H9 (cell line): Measurements from ENCODE around the gene ERCC4. TPM values are rescaled to one million over a fixed set of nuclear protein-coding genes. Genes with fewer than 3 reads are reported as not detected.

Experiments
- DNase-seq: peaks from one replicate; pipeline ENCODE4 v3.0.0-alpha.2; 2017
- H2AFZ ChIP-seq: one replicate; pipeline ENCODE4 v1.6.1; 2013; ENCODE audit warnings: mild to moderate bottlenecking, low read length, control low read depth, moderate library complexity
- H2AK5ac ChIP-seq: 2 replicates; pipeline ENCODE4 v1.6.1; 2013; ENCODE audit warnings: low read length, control low read depth, mixed read lengths; ENCODE audit not compliant: insufficient read length
- H2BK120ac ChIP-seq: one replicate; pipeline ENCODE4 v1.6.1; 2013; ENCODE audit warnings: low read depth, mild to moderate bottlenecking, low read length, control low read depth, inconsistent platforms; ENCODE audit not compliant: poor library complexity, severe bottlenecking
- H2BK12ac ChIP-seq: 2 replicates; pipeline ENCODE4 v1.6.1; 2013; ENCODE audit warnings: low read length, control low read depth, mixed read lengths, low read depth; ENCODE audit not compliant: insufficient read length
- H2BK15ac ChIP-seq: 2 replicates; pipeline ENCODE4 v1.6.1; 2013; ENCODE audit warnings: low read depth, low read length, control low read depth
- H2BK20ac ChIP-seq: one replicate; pipeline ENCODE4 v1.6.1; 2013; ENCODE audit warnings: low read depth, mild to moderate bottlenecking, low read length, control low read depth, inconsistent platforms; ENCODE audit not compliant: poor library complexity, severe bottlenecking
- H2BK5ac ChIP-seq: 2 replicates; pipeline ENCODE4 v1.6.1; 2013; ENCODE audit warnings: low read length, control low read depth, mixed read lengths; ENCODE audit not compliant: insufficient read length
- H3K14ac ChIP-seq: 2 replicates; pipeline ENCODE4 v1.6.1; 2013; ENCODE audit warnings: low read length, control low read depth; ENCODE audit not compliant: insufficient read depth
- H3K18ac ChIP-seq: 2 replicates; pipeline ENCODE4 v1.6.1; 2013; ENCODE audit warnings: low read depth, mild to moderate bottlenecking, mixed read lengths, low read length, control low read depth; ENCODE audit not compliant: insufficient read length
- H3K23ac ChIP-seq: 2 replicates; pipeline ENCODE4 v1.6.1; 2013; ENCODE audit warnings: low read length, control low read depth, mixed read lengths, low read depth; ENCODE audit not compliant: insufficient read length
- H3K23me2 ChIP-seq: 2 replicates; pipeline ENCODE4 v1.6.1; 2013; ENCODE audit warnings: low read depth, mild to moderate bottlenecking, mixed read lengths, low read length, control low read depth; ENCODE audit not compliant: insufficient read length, poor library complexity, severe bottlenecking
- H3K27ac ChIP-seq: 2 replicates; pipeline ENCODE4 v1.5.1; 2013; ENCODE audit warnings: low read length, control low read depth, mixed read lengths, low read depth; ENCODE audit not compliant: insufficient read length
- H3K27me3 ChIP-seq: 2 replicates; pipeline ENCODE4 v1.6.1; 2013; ENCODE audit warnings: low read length, control low read depth, inconsistent platforms; ENCODE audit not compliant: insufficient read depth
- H3K4ac ChIP-seq: 2 replicates; pipeline ENCODE4 v1.6.1; 2013; ENCODE audit warnings: low read depth, mild to moderate bottlenecking, control low read depth, inconsistent platforms, low read length, moderate library complexity
- H3K4me1 ChIP-seq: 2 replicates; pipeline ENCODE4 v1.6.1; 2013; ENCODE audit warnings: low read length, control low read depth, inconsistent platforms; ENCODE audit not compliant: insufficient read depth
- H3K4me2 ChIP-seq: 2 replicates; pipeline ENCODE4 v1.6.1; 2013; ENCODE audit warnings: low read length, control low read depth, mixed read lengths; ENCODE audit not compliant: insufficient read length, insufficient read depth
- H3K56ac ChIP-seq: 2 replicates; pipeline ENCODE4 v1.6.1; 2013; ENCODE audit warnings: low read depth, mild to moderate bottlenecking, mixed read lengths, low read length, control low read depth; ENCODE audit not compliant: insufficient read length
- H3K79me1 ChIP-seq: 2 replicates; pipeline ENCODE4 v1.6.1; 2013; ENCODE audit warnings: low read depth, mild to moderate bottlenecking, moderate library complexity, low read length, control low read depth, inconsistent platforms; ENCODE audit not compliant: insufficient read depth, poor library complexity, severe bottlenecking
- H3K79me2 ChIP-seq: 2 replicates; pipeline ENCODE4 v1.6.1; 2013; ENCODE audit warnings: low read length, control low read depth, inconsistent platforms; ENCODE audit not compliant: insufficient read depth
- H3K9ac ChIP-seq: 2 replicates; pipeline ENCODE4 v1.6.1; 2013; ENCODE audit warnings: low read length, control low read depth, mixed read lengths; ENCODE audit not compliant: insufficient read length; ENCODE audit errors: extremely low read depth
- H3K9me3 ChIP-seq: one replicate; pipeline ENCODE4 v1.6.1; 2013; ENCODE audit warnings: low read depth, low read length, inconsistent platforms; ENCODE audit not compliant: control insufficient read depth
- H3T11ph ChIP-seq: one replicate; pipeline ENCODE4 v1.6.1; 2013; ENCODE audit warnings: mild to moderate bottlenecking, low read length, control low read depth, inconsistent platforms
- H4K20me1 ChIP-seq: one replicate; pipeline ENCODE4 v1.6.1; 2013; ENCODE audit not compliant: control insufficient read depth, insufficient read length, insufficient read depth
- H4K5ac ChIP-seq: 2 replicates; pipeline ENCODE4 v1.6.1; 2013; ENCODE audit warnings: low read depth, mild to moderate bottlenecking, mixed read lengths, low read length, control low read depth; ENCODE audit not compliant: insufficient read length
- H4K8ac ChIP-seq: replicated peaks from 2 replicates; pipeline ENCODE4 v1.6.1; 2013; ENCODE audit warnings: low read length, control low read depth, mixed read lengths, low read depth; ENCODE audit not compliant: insufficient read length
- H4K91ac ChIP-seq: 2 replicates; pipeline ENCODE4 v1.6.1; 2013; ENCODE audit warnings: low read depth, mild to moderate bottlenecking, moderate library complexity, mixed read lengths, low read length, control low read depth; ENCODE audit not compliant: insufficient read length
- H3K27ac Mint-ChIP-seq, 3 experiments: 2 replicates in 2 of 3; 3 replicates in 1 of 3; pipeline ENCODE4 v1.8.0; 2020 to 2021; ENCODE audit warnings: mixed read lengths in 3 of 3, mild to moderate bottlenecking in 1 of 3, moderate library complexity in 1 of 3
- H3K27me3 Mint-ChIP-seq: 2 replicates; pipeline ENCODE4 v1.8.0; 2021; ENCODE audit warnings: low read depth, mild to moderate bottlenecking, moderate library complexity, mixed read lengths
- H3K36me3 Mint-ChIP-seq, 3 experiments: 2 replicates in 2 of 3; 3 replicates in 1 of 3; pipeline ENCODE4 v1.8.0; 2020 to 2021; ENCODE audit warnings: low read depth in 3 of 3, mixed read lengths in 3 of 3; ENCODE audit not compliant: insufficient read depth in 1 of 3
- H3K4me1 Mint-ChIP-seq, 2 experiments: 2 replicates each; pipeline ENCODE4 v1.8.0; 2020; ENCODE audit warnings: mixed read lengths in 2 of 2
- H3K4me3 Mint-ChIP-seq, 2 experiments: 2 replicates in 1 of 2; 3 replicates in 1 of 2; pipeline ENCODE4 v1.8.0; 2020 to 2021; ENCODE audit warnings: mild to moderate bottlenecking in 2 of 2, mixed read lengths in 2 of 2, moderate library complexity in 1 of 2
- H3K9me3 Mint-ChIP-seq, 2 experiments: 2 replicates in 1 of 2; 3 replicates in 1 of 2; pipeline ENCODE4 v1.8.0; 2020; ENCODE audit warnings: mild to moderate bottlenecking in 2 of 2, mixed read lengths in 2 of 2, moderate library complexity in 1 of 2
- CTCF ChIP-seq: fragments of 200-600 bp; sonication (generic); conservative IDR thresholded peaks from 3 replicates; pipeline ENCODE4 v1.8.0; 2021; ENCODE audit warnings: antibody characterized with exemption, mild to moderate bottlenecking
- WGBS: extraction: QIAGEN DNeasy Blood & Tissue Kit; methylation state at CpG from one replicate; pipeline ENCODE4 v1.1.7; 2013; ENCODE audit warnings: missing lambda C conversion rate, low lambda C conversion rate, mixed read lengths; ENCODE audit not compliant: insufficient read length; ENCODE audit errors: extremely low coverage; 5-methylcytosine and 5-hydroxymethylcytosine counted together
- total RNA-seq: library from RNA; stranded (reverse); gene quantifications from 2 replicates; pipeline ENCODE4 v1.2.1, GENCODE V29; 2021

The ERCC4 gene
- total RNA-seq, 1 experiment from 2014 or later: 15.6 TPM

- no peak overlapping the region for H2AFZ ChIP-seq
- H3K79me1 ChIP-seq: no peaks in the 10 kb centered on the region
- H3K27ac Mint-ChIP-seq: no peak overlapping the region
- H3K18ac ChIP-seq: no peak overlapping the region
- no peak overlapping the region for H3K4ac ChIP-seq
- H3K4me1 Mint-ChIP-seq: no peaks in the 10 kb centered on the region
- no peaks in the 10 kb centered on the region for H3K23me2 ChIP-seq
- H2BK120ac ChIP-seq: no peak overlapping the region
- no CpG with 5 or more reads among the region's 3 CpGs for WGBS
- no peak overlapping the region for H3K14ac ChIP-seq
- no peak overlapping the region for H3K23ac ChIP-seq
- H2BK15ac ChIP-seq: no peak overlapping the region
- no peak overlapping the region for H2AK5ac ChIP-seq
- H3K79me2 ChIP-seq: no peaks in the 10 kb centered on the region
- no peak overlapping the region for H3K27ac ChIP-seq
- H2BK12ac ChIP-seq: no peak overlapping the region
- no peak overlapping the region for H4K8ac ChIP-seq
- no peak overlapping the region for H2BK20ac ChIP-seq
- H4K20me1 ChIP-seq: no peaks in the 10 kb centered on the region
- peaks cover 8% of the 10 kb centered on the region for H3K27me3 Mint-ChIP-seq
- DNase-seq: no peak
- H3K36me3 Mint-ChIP-seq: peaks cover 0 to 11% (median 0%) of the 10 kb centered on the region in 3 experiments; a peak in 2 of 7 replicates
- no peak overlapping the region for H4K91ac ChIP-seq
- H4K5ac ChIP-seq: no peak overlapping the region
- H3K27me3 ChIP-seq: no peaks in the 10 kb centered on the region
- H3K9me3 ChIP-seq: no peaks in the 10 kb centered on the region
- H3K4me2 ChIP-seq: no peak overlapping the region
- TF ChIP-seq CTCF: no peak
- H2BK5ac ChIP-seq: no peak overlapping the region
- peaks cover 10 to 15% of the 10 kb centered on the region in 2 experiments for H3K9me3 Mint-ChIP-seq
- H3K9ac ChIP-seq: no peak overlapping the region
- H3K56ac ChIP-seq: no peak overlapping the region
- no peak overlapping the region for H3K4me3 Mint-ChIP-seq
- H3K4me1 ChIP-seq: no peaks in the 10 kb centered on the region
- H3T11ph ChIP-seq: no peak overlapping the region
Observed at GRCh38 chr16:13902677-13903076, 17.3 kb upstream of the ERCC4 start.
